HepG2 (cell line): ENCODE results near the gene SPRN. TPM values are rescaled to one million over a fixed set of nuclear protein-coding genes. Genes with fewer than 3 reads are reported as not detected.

ENCODE experiments used
- AHDC1 ChIP-seq: sonication (generic); formaldehyde crosslinking; IDR thresholded peaks from 2 replicates; pipeline ENCODE4 v1.5.1; 2020; ENCODE audit warnings: mild to moderate bottlenecking, missing genetic modification reagents, borderline replicate concordance
- CREB3 ChIP-seq: sonication (generic); formaldehyde crosslinking; IDR thresholded peaks from 2 replicates; pipeline ENCODE4 v1.5.0; 2020; ENCODE audit warnings: missing genetic modification reagents
- DZIP1 ChIP-seq: sonication (generic); formaldehyde crosslinking; IDR thresholded peaks from 2 replicates; pipeline ENCODE4 v1.5.0; 2020; ENCODE audit warnings: mild to moderate bottlenecking, missing genetic modification reagents
- NPAS2 ChIP-seq: sonication (generic); formaldehyde crosslinking; IDR thresholded peaks from 2 replicates; pipeline ENCODE4 v1.8.0; 2022; ENCODE audit warnings: mild to moderate bottlenecking, missing genetic modification reagents, borderline replicate concordance
- PHF8 ChIP-seq: sonication (generic); formaldehyde crosslinking; IDR thresholded peaks from 2 replicates; pipeline ENCODE4 v1.5.0; 2020; ENCODE audit warnings: missing genetic modification reagents
- SYNCRIP ChIP-seq: fragments of 200-400 bp; formaldehyde crosslinking; IDR thresholded peaks from 2 replicates; pipeline ENCODE4 v1.6.1; 2018; ENCODE audit warnings: mild to moderate bottlenecking, low read depth, low read length; ENCODE audit not compliant: insufficient read depth
- TOPORS ChIP-seq: sonication (generic); formaldehyde crosslinking; IDR thresholded peaks from 2 replicates; pipeline ENCODE4 v1.8.0; 2023; ENCODE audit warnings: mild to moderate bottlenecking, missing genetic modification reagents
- ZNF17 ChIP-seq: sonication (generic); formaldehyde crosslinking; IDR thresholded peaks from 2 replicates; pipeline ENCODE4 v1.5.0; 2020; ENCODE audit warnings: mild to moderate bottlenecking, missing genetic modification reagents
- ZNF205 ChIP-seq: IDR thresholded peaks from 2 replicates; pipeline ENCODE4 v1.6.1; 2018; ENCODE audit warnings: missing biosample characterization, missing genetic modification reagents
- ZNF317 ChIP-seq: sonication (generic); formaldehyde crosslinking; IDR thresholded peaks from 2 replicates; pipeline ENCODE4 v1.5.0; 2020; ENCODE audit warnings: mild to moderate bottlenecking, missing genetic modification reagents
- ZNF674 ChIP-seq: sonication (generic); formaldehyde crosslinking; IDR thresholded peaks from 2 replicates; pipeline ENCODE4 v1.5.0; 2020; ENCODE audit warnings: low read depth, mild to moderate bottlenecking, missing genetic modification reagents
- polyA plus RNA-seq, 8 experiments: library from polyadenylated mRNA; depleted of rRNA in 3 of 8; stranded (reverse) in 7 of 8; unstranded in 1 of 8; fragments of >200 nt; fragmentation: Illumina TruSeq in 4 of 8; extraction: Trizol in 4 of 8; gene quantifications; 2 replicates each; pipeline versions ENCODE4 v1.2.1 to v1.2.3, GENCODE V29; 2011 to 2016; ENCODE audit warnings: low read depth in 4 of 8, missing spikeins in 1 of 8, mixed read lengths in 1 of 8; ENCODE audit not compliant: insufficient read depth in 1 of 8
- total RNA-seq, 5 experiments: library from RNA; depleted of rRNA; stranded (reverse); fragments of >200 nt; fragmentation: Illumina TruSeq; extraction: Trizol; gene quantifications; 2 replicates each; pipeline ENCODE4 v1.2.3, GENCODE V29; 2016; ENCODE audit warnings: low read depth in 1 of 5
- TF ChIP-seq, protein P1 (sequence below): sonication (generic); formaldehyde crosslinking; IDR thresholded peaks from 2 replicates; pipeline ENCODE4 v1.4.0; 2020; ENCODE audit warnings: mild to moderate bottlenecking, missing genetic modification reagents
- TF ChIP-seq, protein P2 (sequence below): sonication (generic); formaldehyde crosslinking; IDR thresholded peaks from 2 replicates; pipeline ENCODE4 v1.5.0; 2020; ENCODE audit warnings: mild to moderate bottlenecking, missing genetic modification reagents

Gene SPRN
- total and polyA plus RNA-seq, 2 of the 13 experiments (the other 11 are each of a cell fraction or from before 2014, with no cell fraction given) = not detected

DNA sequence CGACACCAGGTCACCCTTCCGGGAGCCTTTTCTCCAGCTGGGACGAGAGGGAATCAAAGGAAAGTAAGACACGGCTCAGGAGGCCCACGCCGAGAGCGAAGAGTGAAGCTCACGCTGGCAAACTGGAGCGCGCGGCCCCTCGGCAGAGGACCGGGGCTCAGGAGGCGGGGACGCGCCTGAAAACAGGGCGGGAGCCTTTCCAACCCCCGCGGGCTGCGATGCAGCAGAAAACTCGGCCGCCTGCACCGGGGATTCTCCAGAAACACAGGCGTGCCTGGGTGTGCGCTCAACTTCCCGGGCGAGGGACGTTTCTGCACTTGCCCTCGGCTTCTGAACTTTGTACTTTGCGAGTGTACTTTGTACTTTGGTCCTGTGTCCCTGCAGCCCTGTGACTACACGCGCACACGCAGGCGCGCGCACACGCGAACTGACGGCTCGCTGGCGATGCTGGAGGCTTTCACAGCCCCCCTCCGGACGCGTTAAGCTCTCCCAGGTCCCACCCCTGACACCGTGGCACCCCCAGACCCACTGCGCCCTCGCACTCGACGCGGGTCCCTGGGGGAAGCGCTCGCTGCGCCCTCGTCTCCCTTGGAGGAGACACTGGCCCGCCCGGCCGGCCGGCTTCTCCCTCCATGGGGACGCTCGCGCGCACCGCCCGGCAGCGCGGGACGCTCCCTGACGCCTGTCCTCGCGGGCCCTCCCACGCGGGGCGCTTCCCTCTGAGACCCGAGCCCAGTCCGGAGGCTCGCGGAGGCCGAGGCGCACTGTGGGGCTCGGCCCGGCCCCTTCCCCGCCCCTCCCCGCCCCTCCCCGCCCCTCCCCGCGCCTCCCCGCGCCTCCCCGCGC, 46.0 kb downstream of the SPRN start (continued):
- TF ChIP-seq, protein P1, sequence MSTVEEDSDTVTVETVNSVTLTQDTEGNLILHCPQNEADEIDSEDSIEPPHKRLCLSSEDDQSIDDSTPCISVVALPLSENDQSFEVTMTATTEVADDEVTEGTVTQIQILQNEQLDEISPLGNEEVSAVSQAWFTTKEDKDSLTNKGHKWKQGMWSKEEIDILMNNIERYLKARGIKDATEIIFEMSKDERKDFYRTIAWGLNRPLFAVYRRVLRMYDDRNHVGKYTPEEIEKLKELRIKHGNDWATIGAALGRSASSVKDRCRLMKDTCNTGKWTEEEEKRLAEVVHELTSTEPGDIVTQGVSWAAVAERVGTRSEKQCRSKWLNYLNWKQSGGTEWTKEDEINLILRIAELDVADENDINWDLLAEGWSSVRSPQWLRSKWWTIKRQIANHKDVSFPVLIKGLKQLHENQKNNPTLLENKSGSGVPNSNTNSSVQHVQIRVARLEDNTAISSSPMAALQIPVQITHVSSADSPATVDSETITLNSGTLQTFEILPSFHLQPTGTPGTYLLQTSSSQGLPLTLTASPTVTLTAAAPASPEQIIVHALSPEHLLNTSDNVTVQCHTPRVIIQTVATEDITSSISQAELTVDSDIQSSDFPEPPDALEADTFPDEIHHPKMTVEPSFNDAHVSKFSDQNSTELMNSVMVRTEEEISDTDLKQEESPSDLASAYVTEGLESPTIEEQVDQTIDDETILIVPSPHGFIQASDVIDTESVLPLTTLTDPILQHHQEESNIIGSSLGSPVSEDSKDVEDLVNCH = no peak
- peak; percentile 66 for TF ChIP-seq AHDC1 (CRISPR knock-in tag)
- no peak for TF ChIP-seq SYNCRIP
- no peak for TF ChIP-seq NPAS2
- no peak for TF ChIP-seq CREB3 (CRISPR knock-in tag)
- peak; percentile 69; the same call in 1 of the 2 replicates for TF ChIP-seq ZNF205 (CRISPR knock-in tag)
- TF ChIP-seq PHF8 (CRISPR knock-in tag) = peak; percentile 43; the same call in 1 of the 2 replicates
- peak; percentile 48; the same call in 1 of the 2 replicates for TF ChIP-seq DZIP1 (CRISPR knock-in tag)
- no peak; the same call in 1 of the 2 replicates for TF ChIP-seq TOPORS
- TF ChIP-seq ZNF17 = peak; percentile 78
- TF ChIP-seq ZNF317 (CRISPR knock-in tag) = peak; percentile 79; the same call in 1 of the 2 replicates
- TF ChIP-seq ZNF674 (CRISPR knock-in tag) = no peak
- TF ChIP-seq, protein P2, sequence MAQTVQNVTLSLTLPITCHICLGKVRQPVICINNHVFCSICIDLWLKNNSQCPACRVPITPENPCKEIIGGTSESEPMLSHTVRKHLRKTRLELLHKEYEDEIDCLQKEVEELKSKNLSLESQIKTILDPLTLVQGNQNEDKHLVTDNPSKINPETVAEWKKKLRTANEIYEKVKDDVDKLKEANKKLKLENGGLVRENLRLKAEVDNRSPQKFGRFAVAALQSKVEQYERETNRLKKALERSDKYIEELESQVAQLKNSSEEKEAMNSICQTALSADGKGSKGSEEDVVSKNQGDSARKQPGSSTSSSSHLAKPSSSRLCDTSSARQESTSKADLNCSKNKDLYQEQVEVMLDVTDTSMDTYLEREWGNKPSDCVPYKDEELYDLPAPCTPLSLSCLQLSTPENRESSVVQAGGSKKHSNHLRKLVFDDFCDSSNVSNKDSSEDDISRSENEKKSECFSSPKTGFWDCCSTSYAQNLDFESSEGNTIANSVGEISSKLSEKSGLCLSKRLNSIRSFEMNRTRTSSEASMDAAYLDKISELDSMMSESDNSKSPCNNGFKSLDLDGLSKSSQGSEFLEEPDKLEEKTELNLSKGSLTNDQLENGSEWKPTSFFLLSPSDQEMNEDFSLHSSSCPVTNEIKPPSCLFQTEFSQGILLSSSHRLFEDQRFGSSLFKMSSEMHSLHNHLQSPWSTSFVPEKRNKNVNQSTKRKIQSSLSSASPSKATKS = no peak
